ENCODE results near the gene WNT9B.
"Not testable (repeated sequence)": the region's sequence is repeated elsewhere in the genome, so short reads cannot be mapped to it uniquely, and the experiment has no call there.

WNT9B gene

DNA sequence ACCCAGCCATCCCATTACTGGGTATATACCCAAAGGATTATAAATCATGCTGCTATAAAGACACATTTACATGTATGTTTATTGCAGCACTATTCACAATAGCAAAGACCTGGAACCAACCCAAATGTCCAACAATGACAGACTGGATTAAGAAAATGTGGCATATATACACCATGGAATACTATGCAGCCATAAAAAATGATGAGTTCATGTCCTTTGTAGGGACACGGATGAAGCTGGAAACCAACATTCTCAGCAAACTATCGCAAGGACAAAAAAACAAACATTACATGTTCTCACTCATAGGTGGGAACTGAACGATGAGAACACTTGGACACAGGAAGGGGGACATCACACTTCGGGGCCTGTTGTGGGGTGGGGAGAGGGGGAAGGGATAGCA, 70.6 kb downstream of the WNT9B start:
- H3K4me3 ChIP-seq (ENCODE audit: insufficient read depth, low read depth, low read length): peak overlapping the region; percentile 82
- WGBS, 2 experiments: 86 to 95% methylated on average over 3 to 4 of the region's 4 CpGs
- H3K4me1 ChIP-seq (ENCODE audit: control insufficient read depth, insufficient read depth, low read length); H3K27ac ChIP-seq (ENCODE audit: insufficient read depth, low read depth, low read length, poor library complexity, severe bottlenecking); H3K27me3 ChIP-seq (ENCODE audit: control insufficient read depth, insufficient read depth, low read length, poor library complexity, severe bottlenecking); H3K9me3 ChIP-seq (ENCODE audit: control insufficient read depth, low read length); H3K36me3 ChIP-seq (ENCODE audit: control insufficient read depth, insufficient read depth, low read length): not testable (repeated sequence)

- peak overlapping the region; percentile 99 for H3K27ac ChIP-seq (ENCODE audit: insufficient read depth, low read depth, low read length, poor library complexity, severe bottlenecking)
- H3K9me3 ChIP-seq (ENCODE audit: control insufficient read depth, low read length): no peaks in the 10 kb centered on the region
- peak overlapping the region; percentile 82 for H3K4me3 ChIP-seq (ENCODE audit: insufficient read depth, low read depth, low read length)
Observed at GRCh38 chr17:46922487-46922803, 71.1 kb downstream of the WNT9B start.

GRCh38 chr17:46922804-46923635, 71.6 kb downstream of the WNT9B start, which contains the start of gene GOSR2:
TSS of gene GOSR2 (plus strand) at chr17:46923160. CDS start at chr17:46923193, 33 bp downstream.
- 0 to 1% methylated on average over 52 of the region's 52 CpGs for WGBS, 2 experiments
- no peaks in the 10 kb centered on the region for H3K4me1 ChIP-seq (ENCODE audit: control insufficient read depth, insufficient read depth, low read length)
- H3K27ac ChIP-seq (ENCODE audit: insufficient read depth, low read depth, low read length, poor library complexity, severe bottlenecking): peak within 1 kb of the TSS; percentile 99
- no peaks in the 10 kb centered on the region for H3K9me3 ChIP-seq (ENCODE audit: control insufficient read depth, low read length)
- H3K36me3 ChIP-seq (ENCODE audit: control insufficient read depth, insufficient read depth, low read length): no peaks in the 10 kb centered on the region
- peak within 1 kb of the TSS; percentile 82 for H3K4me3 ChIP-seq (ENCODE audit: insufficient read depth, low read depth, low read length)
- H3K27me3 ChIP-seq (ENCODE audit: control insufficient read depth, insufficient read depth, low read length, poor library complexity, severe bottlenecking): no peaks in the 10 kb centered on the region

More at GRCh38 chr17:46922487-46922803, 71.1 kb downstream of the WNT9B start:
- Histone ChIP-seq H3K27me3 (ENCODE audit: control insufficient read depth, insufficient read depth, low read length, poor library complexity, severe bottlenecking) (no peaks in the 10 kb centered on the region), H3K36me3 (ENCODE audit: control insufficient read depth, insufficient read depth, low read length) (no peaks in the 10 kb centered on the region), H3K4me1 (ENCODE audit: control insufficient read depth, insufficient read depth, low read length) (no peaks in the 10 kb centered on the region)
- WGBS, 2 experiments: 0 to 1% methylated on average over 5 of the region's 6 CpGs

GRCh38 chr17:46925185-46925868, 73.9 kb downstream of the WNT9B start:
- Histone ChIP-seq H3K36me3 (ENCODE audit: control insufficient read depth, insufficient read depth, low read length) (peaks cover 4% of the 10 kb centered on the region), H3K4me3 (ENCODE audit: insufficient read depth, low read depth, low read length) (no peak overlapping the region), H3K9me3 (ENCODE audit: control insufficient read depth, low read length) (no peaks in the 10 kb centered on the region), H3K4me1 (ENCODE audit: control insufficient read depth, insufficient read depth, low read length) (no peaks in the 10 kb centered on the region), H3K27me3 (ENCODE audit: control insufficient read depth, insufficient read depth, low read length, poor library complexity, severe bottlenecking) (no peaks in the 10 kb centered on the region), H3K27ac (ENCODE audit: insufficient read depth, low read depth, low read length, poor library complexity, severe bottlenecking) (no peak overlapping the region)
- WGBS, 2 experiments: 86 to 91% methylated on average over 5 of the region's 5 CpGs

GRCh38 chr17:46928467-46929261, 77.3 kb downstream of the WNT9B start:
- H3K4me3 ChIP-seq (ENCODE audit: insufficient read depth, low read depth, low read length): no peak overlapping the region
- H3K4me1 ChIP-seq (ENCODE audit: control insufficient read depth, insufficient read depth, low read length): no peaks in the 10 kb centered on the region
- no peaks in the 10 kb centered on the region for H3K9me3 ChIP-seq (ENCODE audit: control insufficient read depth, low read length)
- 94 to 95% methylated on average over 10 of the region's 10 CpGs for WGBS, 2 experiments
- no peaks in the 10 kb centered on the region for H3K27me3 ChIP-seq (ENCODE audit: control insufficient read depth, insufficient read depth, low read length, poor library complexity, severe bottlenecking)
- no peak overlapping the region for H3K27ac ChIP-seq (ENCODE audit: insufficient read depth, low read depth, low read length, poor library complexity, severe bottlenecking)
- peaks cover 31% of the 10 kb centered on the region for H3K36me3 ChIP-seq (ENCODE audit: control insufficient read depth, insufficient read depth, low read length)

DNA sequence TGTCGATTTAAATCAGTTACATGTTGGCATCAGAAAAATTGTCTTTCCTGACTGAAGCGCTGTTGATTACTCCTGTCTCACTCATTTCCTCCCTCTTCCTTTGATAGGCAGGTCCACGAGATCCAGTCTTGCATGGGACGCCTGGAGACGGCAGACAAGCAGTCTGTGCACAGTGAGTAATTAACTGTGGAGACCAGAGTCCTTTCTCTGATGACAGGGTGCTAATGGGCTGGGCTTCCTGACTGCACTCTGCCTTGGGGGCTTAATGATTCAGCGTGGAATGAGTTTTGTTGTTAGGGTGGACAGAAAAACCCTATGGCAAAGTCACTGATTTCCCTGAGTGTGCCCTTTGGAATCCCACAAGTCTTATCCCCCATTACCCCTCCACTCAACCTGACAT, 78.0 kb downstream of the WNT9B start:
- H3K27me3 ChIP-seq (ENCODE audit: control insufficient read depth, insufficient read depth, low read length, poor library complexity, severe bottlenecking): no peaks in the 10 kb centered on the region
- no peaks in the 10 kb centered on the region for H3K9me3 ChIP-seq (ENCODE audit: control insufficient read depth, low read length)
- H3K4me1 ChIP-seq (ENCODE audit: control insufficient read depth, insufficient read depth, low read length): no peaks in the 10 kb centered on the region
- H3K36me3 ChIP-seq (ENCODE audit: control insufficient read depth, insufficient read depth, low read length): peaks cover 38% of the 10 kb centered on the region
- H3K4me3 ChIP-seq (ENCODE audit: insufficient read depth, low read depth, low read length): no peak overlapping the region
- H3K27ac ChIP-seq (ENCODE audit: insufficient read depth, low read depth, low read length, poor library complexity, severe bottlenecking): peak overlapping the region; percentile 38
- WGBS, 2 experiments: 93 to 96% methylated on average over 6 of the region's 6 CpGs

DNA sequence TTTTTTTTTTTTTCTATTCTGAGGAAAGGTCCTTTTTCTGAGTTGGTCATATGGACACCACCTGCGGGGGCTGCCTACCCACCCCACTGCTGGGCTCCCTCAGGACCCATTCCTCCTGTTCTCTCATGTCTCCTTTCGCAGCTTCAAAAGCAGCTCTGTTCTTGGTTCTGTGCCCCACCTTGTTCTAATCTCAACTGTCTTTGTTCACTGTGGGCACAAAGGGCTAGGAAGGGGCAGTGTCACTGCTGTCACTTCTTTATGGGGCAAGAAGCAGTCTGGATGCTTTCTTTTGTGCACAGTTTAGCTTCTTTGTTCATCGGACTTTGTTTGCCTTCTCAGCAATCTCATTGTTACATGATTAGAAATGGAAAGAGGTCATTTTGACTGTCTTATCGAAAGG, 78.7 kb downstream of the WNT9B start:
- no peaks in the 10 kb centered on the region for H3K9me3 ChIP-seq (ENCODE audit: control insufficient read depth, low read length)
- peak overlapping the region; percentile 38 for H3K27ac ChIP-seq (ENCODE audit: insufficient read depth, low read depth, low read length, poor library complexity, severe bottlenecking)
- H3K4me3 ChIP-seq (ENCODE audit: insufficient read depth, low read depth, low read length): no peak overlapping the region
- WGBS, 2 experiments: 89 to 92% methylated on average over 4 of the region's 4 CpGs
- H3K36me3 ChIP-seq (ENCODE audit: control insufficient read depth, insufficient read depth, low read length): peaks cover 44% of the 10 kb centered on the region
- no peaks in the 10 kb centered on the region for H3K27me3 ChIP-seq (ENCODE audit: control insufficient read depth, insufficient read depth, low read length, poor library complexity, severe bottlenecking)
- no peaks in the 10 kb centered on the region for H3K4me1 ChIP-seq (ENCODE audit: control insufficient read depth, insufficient read depth, low read length)

DNA sequence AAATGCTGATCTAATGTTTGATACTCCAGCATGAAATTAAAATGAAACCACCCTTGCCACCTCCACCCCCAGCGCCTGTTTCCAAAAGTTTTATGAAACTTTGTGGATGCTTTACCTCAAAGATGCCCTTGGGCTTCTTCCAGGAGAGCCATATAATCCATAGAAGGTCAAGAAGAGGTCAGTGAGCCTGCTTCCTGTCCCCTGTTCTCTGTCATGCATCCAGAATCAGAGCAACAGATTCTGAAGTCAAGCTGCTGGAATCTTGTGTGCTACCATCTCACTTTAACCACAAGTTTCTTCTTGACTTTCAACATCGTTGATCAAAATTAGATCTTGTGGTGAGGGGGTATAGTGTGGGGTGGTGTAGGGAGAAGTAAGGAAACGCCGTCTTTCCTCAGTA, 80.2 kb downstream of the WNT9B start:
- no peaks in the 10 kb centered on the region for H3K4me1 ChIP-seq (ENCODE audit: control insufficient read depth, insufficient read depth, low read length)
- no peak overlapping the region for H3K27ac ChIP-seq (ENCODE audit: insufficient read depth, low read depth, low read length, poor library complexity, severe bottlenecking)
- H3K9me3 ChIP-seq (ENCODE audit: control insufficient read depth, low read length): no peaks in the 10 kb centered on the region
- H3K4me3 ChIP-seq (ENCODE audit: insufficient read depth, low read depth, low read length): no peak overlapping the region
- WGBS, 2 experiments: 91 to 95% methylated on average over 3 to 4 of the region's 4 CpGs
- H3K27me3 ChIP-seq (ENCODE audit: control insufficient read depth, insufficient read depth, low read length, poor library complexity, severe bottlenecking): no peaks in the 10 kb centered on the region
- peaks cover 49% of the 10 kb centered on the region for H3K36me3 ChIP-seq (ENCODE audit: control insufficient read depth, insufficient read depth, low read length)

DNA sequence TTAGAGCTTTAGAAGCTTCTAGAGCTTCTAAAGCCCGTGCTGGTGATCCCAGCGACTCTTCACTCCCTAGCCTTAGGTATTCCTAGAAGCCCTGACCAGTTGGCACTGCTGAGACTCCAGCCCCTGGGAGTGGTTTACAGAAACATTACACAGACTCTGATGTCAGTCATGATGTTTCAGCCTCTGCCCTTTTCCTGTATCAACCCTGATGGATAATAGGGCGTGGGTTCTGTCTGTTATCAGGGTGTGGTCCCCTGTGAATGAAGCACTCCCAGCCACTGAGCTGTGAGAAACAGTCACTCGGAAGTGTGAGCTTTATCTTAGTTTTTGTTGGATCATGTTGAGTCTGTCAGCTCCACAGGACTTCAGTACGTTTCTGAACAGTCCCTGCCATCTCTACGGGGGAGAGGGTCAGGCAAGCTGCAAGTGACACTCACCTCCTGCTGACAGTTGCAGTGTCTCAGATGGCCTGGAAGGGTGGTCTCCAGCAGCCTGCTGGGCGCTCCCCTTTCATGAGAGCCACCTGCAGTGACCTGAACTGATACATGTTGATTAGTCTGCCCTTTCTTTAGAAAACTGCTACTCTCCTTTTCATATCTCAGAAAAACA, 84.4 kb downstream of the WNT9B start:
- Histone ChIP-seq H3K36me3 (ENCODE audit: control insufficient read depth, insufficient read depth, low read length) (peaks cover 56% of the 10 kb centered on the region), H3K4me1 (ENCODE audit: control insufficient read depth, insufficient read depth, low read length) (no peaks in the 10 kb centered on the region), H3K27ac (ENCODE audit: insufficient read depth, low read depth, low read length, poor library complexity, severe bottlenecking) (no peak overlapping the region), H3K27me3 (ENCODE audit: control insufficient read depth, insufficient read depth, low read length, poor library complexity, severe bottlenecking) (no peaks in the 10 kb centered on the region), H3K4me3 (ENCODE audit: insufficient read depth, low read depth, low read length) (no peak overlapping the region), H3K9me3 (ENCODE audit: control insufficient read depth, low read length) (no peaks in the 10 kb centered on the region)
- 84 to 87% methylated on average over 7 of the region's 7 CpGs for WGBS, 2 experiments

Data from ectodermal cell (in vitro differentiated cells).